WTC11 (cell line): ENCODE data around the gene NDUFA13. TPM values are rescaled to one million over a fixed set of nuclear protein-coding genes. Genes with fewer than 3 reads are reported as not detected.

Experiments
- ATAC-seq: fragments of 200-7000 bp; cut with Tn5 transposase; 2 replicates; pipeline ENCODE4 v1.10.0; 2021; ENCODE audit warnings: mild to moderate bottlenecking, moderate library complexity
- CTCF ChIA-PET: fragments of 300-600 bp; sonication (Branson Sonifier 250); formaldehyde crosslinking; loops from one replicate; lab custom pipeline; 2021; ENCODE audit warnings: antibody characterized with exemption; lab: Charles Lee
- POLR2A ChIA-PET: fragments of 350-600 bp; sonication (Branson Sonifier 250); formaldehyde crosslinking; loops from one replicate; lab custom pipeline; 2021; ENCODE audit warnings: antibody characterized with exemption; lab: Charles Lee
- DNase-seq: peaks from one replicate; pipeline ENCODE4 v3.0.0; 2021; ENCODE audit warnings: low spot score
- H3K27ac Mint-ChIP-seq: 2 replicates; pipeline ENCODE4 v1.8.0; 2021; ENCODE audit warnings: mixed read lengths
- H3K27me3 Mint-ChIP-seq: 2 replicates; pipeline ENCODE4 v1.8.0; 2021; ENCODE audit warnings: low read depth, mild to moderate bottlenecking, moderate library complexity, mixed read lengths
- H3K36me3 Mint-ChIP-seq: 2 replicates; pipeline ENCODE4 v1.8.0; 2021; ENCODE audit warnings: mixed read lengths
- H3K4me1 Mint-ChIP-seq: 2 replicates; pipeline ENCODE4 v1.8.0; 2022; ENCODE audit warnings: mixed read lengths
- H3K4me3 Mint-ChIP-seq: 2 replicates; pipeline ENCODE4 v1.8.0; 2021; ENCODE audit warnings: mild to moderate bottlenecking, moderate library complexity, mixed read lengths
- H3K9me3 Mint-ChIP-seq: 2 replicates; pipeline ENCODE4 v1.8.0; 2021; ENCODE audit warnings: mixed read lengths
- AR ChIP-seq: fragments of 250-450 bp; sonication (Bioruptor Pico); IDR thresholded peaks from 2 replicates; pipeline ENCODE4 v1.9.0; 2021; ENCODE audit warnings: mild to moderate bottlenecking
- E2F5 ChIP-seq: sonication (generic); formaldehyde crosslinking; IDR thresholded peaks from 2 replicates; pipeline ENCODE4 v1.8.1; 2022; ENCODE audit warnings: mild to moderate bottlenecking, moderate library complexity, missing genetic modification reagents
- ETV6 ChIP-seq: sonication (generic); formaldehyde crosslinking; IDR thresholded peaks from 2 replicates; pipeline ENCODE4 v1.8.1; 2022; ENCODE audit warnings: mild to moderate bottlenecking, missing genetic modification reagents
- FOXJ3 ChIP-seq: sonication (generic); formaldehyde crosslinking; IDR thresholded peaks from 2 replicates; pipeline ENCODE4 v1.9.0; 2021; ENCODE audit warnings: missing genetic modification reagents, mild to moderate bottlenecking, borderline replicate concordance
- FOXP1 ChIP-seq: sonication (generic); formaldehyde crosslinking; IDR thresholded peaks from 2 replicates; pipeline ENCODE4 v1.8.0; 2022; ENCODE audit warnings: missing genetic modification reagents, mild to moderate bottlenecking, moderate library complexity, borderline replicate concordance
- GTF2I ChIP-seq: fragments of 250-450 bp; sonication (Bioruptor Pico); conservative IDR thresholded peaks from 2 replicates; pipeline ENCODE4 v1.4.0; 2021; ENCODE audit warnings: mild to moderate bottlenecking
- IRF2 ChIP-seq: sonication (generic); formaldehyde crosslinking; IDR thresholded peaks from 2 replicates; pipeline ENCODE4 v1.8.0; 2022; ENCODE audit warnings: low read depth, missing genetic modification reagents, borderline replicate concordance
- PREB ChIP-seq: sonication (generic); formaldehyde crosslinking; IDR thresholded peaks from 2 replicates; pipeline ENCODE4 v1.8.1; 2022; ENCODE audit warnings: mild to moderate bottlenecking, missing genetic modification reagents, moderate library complexity, borderline replicate concordance
- PRRX2 ChIP-seq: fragments of 250-450 bp; sonication (Bioruptor Pico); IDR thresholded peaks from 2 replicates; pipeline ENCODE4 v1.8.0; 2021; ENCODE audit warnings: mild to moderate bottlenecking
- SMAD3 ChIP-seq: sonication (generic); formaldehyde crosslinking; IDR thresholded peaks from 2 replicates; pipeline ENCODE4 v1.8.0; 2022; ENCODE audit warnings: missing genetic modification reagents, mild to moderate bottlenecking, borderline replicate concordance
- TP53 ChIP-seq: sonication (generic); formaldehyde crosslinking; IDR thresholded peaks from 2 replicates; pipeline ENCODE4 v1.8.1; 2023; ENCODE audit warnings: mild to moderate bottlenecking, missing genetic modification reagents
- ZNF121 ChIP-seq: sonication (generic); formaldehyde crosslinking; IDR thresholded peaks from 2 replicates; pipeline ENCODE4 v1.8.0; 2023; ENCODE audit warnings: missing genetic modification reagents
- ZNF317 ChIP-seq: sonication (generic); formaldehyde crosslinking; IDR thresholded peaks from 2 replicates; pipeline ENCODE4 v1.8.1; 2023; ENCODE audit warnings: low read depth, mild to moderate bottlenecking, moderate library complexity, missing genetic modification reagents, borderline replicate concordance
- ZNF512 ChIP-seq: sonication (generic); formaldehyde crosslinking; IDR thresholded peaks from 2 replicates; pipeline ENCODE4 v1.8.1; 2022; ENCODE audit warnings: missing genetic modification reagents, borderline replicate concordance
- ZNF532 ChIP-seq: fragments of 250-450 bp; sonication (Bioruptor Pico); IDR thresholded peaks from 2 replicates; pipeline ENCODE4 v1.9.0; 2021; ENCODE audit warnings: mild to moderate bottlenecking, borderline replicate concordance
- ZNF671 ChIP-seq: fragments of 250-450 bp; sonication (Bioruptor Pico); IDR thresholded peaks from 2 replicates; pipeline ENCODE4 v1.8.0; 2021; ENCODE audit warnings: mild to moderate bottlenecking
- total RNA-seq: library from RNA; stranded (reverse); gene quantifications from 3 replicates; pipeline ENCODE4 v1.2.3, GENCODE V29; 2021
- TF ChIP-seq, protein P1 (sequence below): fragments of 250-450 bp; sonication (Bioruptor Pico); IDR thresholded peaks from 2 replicates; pipeline ENCODE4 v1.9.0; 2021; ENCODE audit warnings: moderate library complexity, mild to moderate bottlenecking, inconsistent platforms, borderline replicate concordance
- TF ChIP-seq, protein P2 (sequence below): sonication (generic); formaldehyde crosslinking; IDR thresholded peaks from 2 replicates; pipeline ENCODE4 v1.8.1; 2023; ENCODE audit warnings: mild to moderate bottlenecking, missing genetic modification reagents, borderline replicate concordance
- TF ChIP-seq, protein P3 (sequence below): fragments of 250-450 bp; sonication (Bioruptor Pico); IDR thresholded peaks from 2 replicates; pipeline ENCODE4 v1.9.0; 2021; ENCODE audit warnings: mild to moderate bottlenecking

NDUFA13 gene
- total RNA-seq, 1 experiment from 2014 or later: 519 TPM

GRCh38 chr19:19545707-19546106 lies 29.7 kb downstream of the NDUFA13 start (continued):
- TF ChIP-seq AR (CRISPR knock-in tag) (no peak), ZNF532 (CRISPR knock-in tag) (no peak), ZNF512 (CRISPR knock-in tag) (no peak), TP53 (no peak), FOXJ3 (CRISPR knock-in tag) (no peak), IRF2 (no peak), ZNF121 (CRISPR knock-in tag) (no peak)
- TF ChIP-seq, protein P1, sequence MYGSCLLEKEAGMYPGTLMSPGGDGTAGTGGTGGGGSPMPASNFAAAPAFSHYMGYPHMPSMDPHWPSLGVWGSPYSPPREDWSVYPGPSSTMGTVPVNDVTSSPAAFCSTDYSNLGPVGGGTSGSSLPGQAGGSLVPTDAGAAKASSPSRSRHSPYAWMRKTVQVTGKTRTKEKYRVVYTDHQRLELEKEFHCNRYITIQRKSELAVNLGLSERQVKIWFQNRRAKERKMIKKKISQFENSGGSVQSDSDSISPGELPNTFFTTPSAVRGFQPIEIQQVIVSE (CRISPR knock-in tag): no peak

DNA sequence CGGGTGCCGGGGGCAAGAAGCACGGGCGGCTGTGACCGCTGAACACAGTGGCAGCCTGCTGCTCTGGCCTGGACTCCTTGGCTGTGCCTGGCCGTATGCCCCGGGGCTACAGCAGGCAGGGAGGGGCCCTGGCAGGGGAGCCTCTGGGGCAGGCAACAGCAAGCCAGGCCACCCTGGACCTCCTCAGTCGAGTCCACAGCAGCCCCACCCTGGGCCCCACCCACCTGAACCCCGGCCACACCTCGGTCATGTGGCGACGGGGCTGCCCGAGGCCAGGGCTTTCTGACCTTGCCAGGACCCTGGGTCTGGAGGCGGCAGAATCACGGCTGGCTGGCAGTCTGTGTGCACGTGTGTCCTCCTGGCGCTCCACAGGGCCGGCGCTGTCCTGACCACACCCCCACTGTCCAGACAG lies 30.7 kb downstream of the NDUFA13 start:
- CTCF ChIA-PET: interaction anchor here (0.6 to 2.8 kb wide), 4 partner anchors 8 to 97 kb away, joined by 3 to 9 read pairs (median 6); partner anchors contain the start of gene GMIP
- POLR2A ChIA-PET: interaction anchor here (0.5 to 0.6 kb wide), 2 partner anchors 10 to 309 kb away, joined by 3 to 4 read pairs; no protein-coding TSS in a partner anchor
- Mint-ChIP-seq H3K27ac (no peak overlapping the region), H3K4me3 (no peak overlapping the region), H3K36me3 (no peaks in the 10 kb centered on the region), H3K9me3 (no peaks in the 10 kb centered on the region), H3K27me3 (no peaks in the 10 kb centered on the region), H3K4me1 (no peaks in the 10 kb centered on the region)
- ATAC-seq (no peak), DNase-seq (peak; percentile 8)
- TF ChIP-seq, protein P2, sequence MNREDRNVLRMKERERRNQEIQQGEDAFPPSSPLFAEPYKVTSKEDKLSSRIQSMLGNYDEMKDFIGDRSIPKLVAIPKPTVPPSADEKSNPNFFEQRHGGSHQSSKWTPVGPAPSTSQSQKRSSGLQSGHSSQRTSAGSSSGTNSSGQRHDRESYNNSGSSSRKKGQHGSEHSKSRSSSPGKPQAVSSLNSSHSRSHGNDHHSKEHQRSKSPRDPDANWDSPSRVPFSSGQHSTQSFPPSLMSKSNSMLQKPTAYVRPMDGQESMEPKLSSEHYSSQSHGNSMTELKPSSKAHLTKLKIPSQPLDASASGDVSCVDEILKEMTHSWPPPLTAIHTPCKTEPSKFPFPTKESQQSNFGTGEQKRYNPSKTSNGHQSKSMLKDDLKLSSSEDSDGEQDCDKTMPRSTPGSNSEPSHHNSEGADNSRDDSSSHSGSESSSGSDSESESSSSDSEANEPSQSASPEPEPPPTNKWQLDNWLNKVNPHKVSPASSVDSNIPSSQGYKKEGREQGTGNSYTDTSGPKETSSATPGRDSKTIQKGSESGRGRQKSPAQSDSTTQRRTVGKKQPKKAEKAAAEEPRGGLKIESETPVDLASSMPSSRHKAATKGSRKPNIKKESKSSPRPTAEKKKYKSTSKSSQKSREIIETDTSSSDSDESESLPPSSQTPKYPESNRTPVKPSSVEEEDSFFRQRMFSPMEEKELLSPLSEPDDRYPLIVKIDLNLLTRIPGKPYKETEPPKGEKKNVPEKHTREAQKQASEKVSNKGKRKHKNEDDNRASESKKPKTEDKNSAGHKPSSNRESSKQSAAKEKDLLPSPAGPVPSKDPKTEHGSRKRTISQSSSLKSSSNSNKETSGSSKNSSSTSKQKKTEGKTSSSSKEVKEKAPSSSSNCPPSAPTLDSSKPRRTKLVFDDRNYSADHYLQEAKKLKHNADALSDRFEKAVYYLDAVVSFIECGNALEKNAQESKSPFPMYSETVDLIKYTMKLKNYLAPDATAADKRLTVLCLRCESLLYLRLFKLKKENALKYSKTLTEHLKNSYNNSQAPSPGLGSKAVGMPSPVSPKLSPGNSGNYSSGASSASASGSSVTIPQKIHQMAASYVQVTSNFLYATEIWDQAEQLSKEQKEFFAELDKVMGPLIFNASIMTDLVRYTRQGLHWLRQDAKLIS: no peak
- TF ChIP-seq ETV6 (no peak), GTF2I (no peak), SMAD3 (CRISPR knock-in tag) (no peak), E2F5 (CRISPR knock-in tag) (no peak), PRRX2 (CRISPR knock-in tag) (no peak), FOXP1 (CRISPR knock-in tag) (no peak), ZNF317 (CRISPR knock-in tag) (no peak), ZNF671 (CRISPR knock-in tag) (no peak), PREB (no peak), IRF2 (no peak)
- TF ChIP-seq, protein P1 (CRISPR knock-in tag): no peak
- TF ChIP-seq, protein P3, sequence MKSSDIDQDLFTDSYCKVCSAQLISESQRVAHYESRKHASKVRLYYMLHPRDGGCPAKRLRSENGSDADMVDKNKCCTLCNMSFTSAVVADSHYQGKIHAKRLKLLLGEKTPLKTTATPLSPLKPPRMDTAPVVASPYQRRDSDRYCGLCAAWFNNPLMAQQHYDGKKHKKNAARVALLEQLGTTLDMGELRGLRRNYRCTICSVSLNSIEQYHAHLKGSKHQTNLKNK: no peak
